DMS 273 (cell line): ENCODE results near the gene DNAJA4.
"Not testable (repeated sequence)": the region's sequence is repeated elsewhere in the genome, so short reads cannot be mapped to it uniquely, and the experiment has no call there.

Source experiments
- DNase-seq: peaks from one replicate; lab custom pipeline; 2025; ENCODE audit not compliant: unreplicated experiment; lab: John Stamatoyannopoulos, UW

The DNAJA4 gene

DNA sequence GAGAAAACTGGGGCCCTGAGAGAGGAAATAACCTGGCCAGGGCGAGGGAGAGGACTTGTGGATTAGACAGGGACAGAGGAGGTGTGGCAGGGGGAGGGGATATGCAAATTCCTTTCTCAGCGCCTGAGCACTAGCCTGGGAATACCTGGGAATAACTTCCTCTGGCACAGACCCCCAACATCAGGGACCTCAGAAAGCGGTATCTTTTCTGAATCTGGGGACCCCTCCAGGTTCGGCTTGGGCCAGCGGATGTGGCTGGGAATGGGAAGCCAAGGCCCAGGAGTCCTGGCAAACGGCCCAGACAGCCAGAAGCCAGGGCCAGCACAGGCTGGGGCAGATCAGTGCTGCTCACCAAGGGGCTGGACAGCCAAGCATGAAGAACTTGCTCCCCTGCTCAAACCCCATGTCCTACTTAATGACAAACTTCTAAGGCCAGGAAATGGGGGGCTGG, 20.8 kb upstream of the DNAJA4 start:
- DNase-seq = no peak

DNA sequence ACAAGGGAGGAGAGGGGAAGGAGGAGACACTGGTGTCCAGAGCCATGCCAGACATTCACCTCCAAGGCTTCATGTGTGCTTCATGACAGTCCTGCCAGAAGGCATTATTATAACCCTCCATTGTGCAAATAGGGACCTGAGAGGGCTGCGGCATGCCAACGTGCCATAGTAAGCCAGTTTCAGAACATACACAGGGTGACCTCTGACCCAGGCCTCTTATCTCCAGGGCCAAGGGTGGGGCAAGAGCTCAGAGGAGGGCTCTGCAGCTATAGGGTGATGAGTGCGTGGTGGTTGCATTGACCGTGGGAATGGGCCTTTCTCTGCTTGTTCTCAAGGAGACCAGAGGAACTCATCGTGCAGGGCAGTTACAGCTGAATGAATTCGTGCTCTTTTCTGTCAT, 20.3 kb upstream of the DNAJA4 start:
- DNase-seq = no peak

DNA sequence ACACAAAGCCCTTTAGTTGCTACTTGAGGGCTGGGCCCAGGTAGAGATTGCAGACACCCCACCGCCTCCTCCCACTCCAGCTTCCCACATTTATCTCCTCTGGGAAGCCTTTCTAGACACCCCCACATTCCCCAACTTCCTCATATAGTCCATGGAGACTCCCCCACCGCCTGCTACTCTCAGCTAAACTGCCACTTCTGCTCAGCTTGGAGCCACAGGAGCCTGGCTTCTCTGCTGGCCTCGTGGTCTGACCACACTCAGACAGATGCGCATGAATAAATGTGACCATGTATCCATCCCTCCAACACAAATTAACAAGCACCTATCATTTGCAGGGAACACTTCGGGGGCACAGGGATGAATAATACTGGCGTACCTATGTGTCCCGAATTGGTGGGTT, 19.5 kb upstream of the DNAJA4 start:
- DNase-seq = no peak

- not testable (repeated sequence) for DNase-seq
Observed at GRCh38 chr15:78245392-78245791, 19.0 kb upstream of the DNAJA4 start.

DNA sequence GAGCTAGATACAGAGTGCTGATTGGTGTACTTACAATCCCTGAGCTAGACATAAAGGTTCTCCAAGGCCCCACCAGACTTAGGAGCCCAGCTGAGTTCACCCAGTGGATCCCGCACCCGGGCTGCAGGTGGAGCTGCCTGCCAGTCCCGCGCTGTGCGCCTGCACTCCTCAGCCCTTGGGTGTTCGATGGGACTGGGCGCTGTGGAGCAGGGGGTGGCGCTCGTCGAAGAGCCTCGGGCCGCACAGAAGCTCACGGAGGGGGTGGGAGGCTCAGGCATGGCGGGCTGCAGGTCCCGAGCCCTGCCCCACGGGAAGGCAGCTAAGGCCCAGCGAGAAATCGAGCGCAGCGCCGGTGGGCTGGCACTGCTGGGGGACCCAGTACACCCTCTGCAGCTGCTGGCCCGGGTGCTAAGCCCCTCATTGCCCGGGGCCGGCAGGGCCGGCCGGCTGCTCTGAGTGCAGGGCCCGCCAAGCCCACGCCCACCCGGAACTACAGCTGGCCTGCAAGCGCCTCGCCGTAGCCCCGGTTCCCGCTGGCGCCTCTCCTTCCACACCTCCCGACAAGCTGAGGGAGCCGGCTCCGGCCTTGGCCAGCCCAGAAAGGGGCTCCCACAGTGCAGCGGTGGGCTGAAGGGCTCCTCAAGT, 18.3 kb upstream of the DNAJA4 start:
- not testable (repeated sequence) for DNase-seq

GRCh38 chr15:78247911-78248310, 16.5 kb upstream of the DNAJA4 start:
- DNase-seq = no peak

DNA sequence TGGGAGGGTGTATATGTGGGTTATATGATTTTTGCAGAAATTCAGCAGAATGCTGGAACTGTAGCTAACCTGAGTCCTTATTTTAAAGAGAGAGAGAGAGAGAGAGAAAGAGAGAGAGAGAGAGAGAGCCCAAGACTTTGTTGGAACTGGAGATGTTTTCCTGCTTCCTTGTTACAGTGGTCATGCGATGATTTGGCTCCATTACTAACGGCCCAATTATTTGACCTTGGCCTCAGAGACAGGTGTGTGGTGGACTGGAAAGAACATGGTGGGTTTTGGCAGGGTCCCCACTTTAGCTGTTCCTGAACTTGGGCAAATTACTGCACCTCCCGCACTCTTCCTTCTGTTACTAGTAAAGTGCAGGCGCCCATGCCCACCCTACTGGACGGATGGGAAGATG, 15.2 kb upstream of the DNAJA4 start:
- DNase-seq = no peak

DNA sequence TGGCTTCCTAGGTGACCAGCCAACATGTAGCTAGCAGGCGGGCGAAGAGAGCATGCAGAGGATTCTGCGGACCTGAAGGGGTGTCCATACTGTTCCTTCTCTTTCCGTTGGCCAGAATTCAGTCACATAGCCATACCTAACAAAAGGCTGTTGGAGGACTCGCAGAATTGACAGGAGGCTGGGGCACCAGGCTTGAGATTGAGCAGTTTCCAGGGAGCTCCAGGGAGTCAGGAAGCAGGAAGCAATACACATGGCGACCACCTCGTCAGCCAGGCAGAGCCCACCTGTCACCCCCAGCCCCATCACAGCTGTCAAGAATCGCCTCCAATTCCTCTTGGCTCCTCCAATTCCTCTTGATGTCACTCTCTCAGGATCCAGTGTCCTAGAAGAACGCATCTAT, 13.2 kb upstream of the DNAJA4 start:
- no peak for DNase-seq

GRCh38 chr15:78255421-78256043, 8.8 kb upstream of the DNAJA4 start:
- no peak for DNase-seq

DNA sequence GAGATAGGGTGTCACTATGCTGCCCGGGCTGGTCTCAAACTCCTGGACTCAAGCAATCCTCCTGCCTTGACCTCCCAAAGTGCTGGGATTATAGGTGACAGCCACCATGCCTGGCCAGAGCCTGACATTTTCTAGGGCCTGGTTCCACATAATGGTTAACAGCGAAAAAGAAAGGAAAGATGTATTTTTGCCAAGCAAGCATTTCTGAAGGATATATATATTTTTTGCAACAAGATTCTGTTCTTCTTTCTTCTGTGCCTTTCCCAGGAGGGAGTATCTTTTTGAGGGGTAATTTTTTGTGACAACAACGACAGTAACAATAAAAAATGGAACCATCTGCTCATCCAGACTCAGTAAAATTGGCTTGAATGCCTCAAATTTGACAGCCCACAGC, 8.3 kb upstream of the DNAJA4 start:
- no peak for DNase-seq

- no peak for DNase-seq
Observed at GRCh38 chr15:78257681-78258080, 6.7 kb upstream of the DNAJA4 start.

DNA sequence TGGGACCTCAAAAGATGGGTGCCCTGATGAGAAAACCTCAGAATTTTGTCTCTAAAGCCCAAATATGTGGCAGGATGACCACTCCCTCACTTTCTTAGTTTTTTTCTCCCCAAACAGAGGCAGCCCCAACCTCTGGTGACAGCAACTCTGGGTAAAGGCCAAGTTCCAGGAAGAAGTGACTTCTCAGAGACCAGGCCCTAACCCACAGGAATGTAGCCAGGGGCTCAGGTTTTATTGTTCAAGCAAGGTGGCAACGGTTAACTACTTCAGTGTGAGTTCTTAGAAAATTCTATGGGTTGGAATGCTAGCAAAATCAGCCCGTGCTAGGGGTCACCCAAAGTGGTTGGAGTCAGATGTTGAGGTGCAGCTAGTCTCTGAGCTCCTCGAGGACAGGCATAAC, 5.1 kb upstream of the DNAJA4 start:
- DNase-seq = no peak

DNA sequence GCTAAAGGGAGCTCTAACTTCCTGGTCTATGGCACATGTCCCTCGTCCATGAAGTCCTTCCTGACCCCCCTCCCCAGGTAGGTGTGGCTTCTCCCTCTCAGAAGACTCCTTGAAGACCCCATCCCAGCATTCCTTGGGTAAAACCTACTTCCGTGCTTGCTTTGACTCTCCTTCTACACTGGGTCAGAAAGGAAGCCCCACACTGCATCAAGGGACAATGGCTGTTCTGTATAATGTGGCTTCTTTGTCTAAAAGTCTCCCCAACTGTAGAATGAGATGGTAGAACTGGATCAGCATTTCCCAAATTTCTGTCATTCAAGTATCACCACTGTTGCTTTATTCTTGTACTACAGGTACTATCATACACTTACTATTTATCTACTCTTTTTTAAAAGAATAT, 3.9 kb upstream of the DNAJA4 start:
- DNase-seq = no peak

GRCh38 chr15:78261062-78261461, 3.3 kb upstream of the DNAJA4 start:
- DNase-seq = no peak

DNA sequence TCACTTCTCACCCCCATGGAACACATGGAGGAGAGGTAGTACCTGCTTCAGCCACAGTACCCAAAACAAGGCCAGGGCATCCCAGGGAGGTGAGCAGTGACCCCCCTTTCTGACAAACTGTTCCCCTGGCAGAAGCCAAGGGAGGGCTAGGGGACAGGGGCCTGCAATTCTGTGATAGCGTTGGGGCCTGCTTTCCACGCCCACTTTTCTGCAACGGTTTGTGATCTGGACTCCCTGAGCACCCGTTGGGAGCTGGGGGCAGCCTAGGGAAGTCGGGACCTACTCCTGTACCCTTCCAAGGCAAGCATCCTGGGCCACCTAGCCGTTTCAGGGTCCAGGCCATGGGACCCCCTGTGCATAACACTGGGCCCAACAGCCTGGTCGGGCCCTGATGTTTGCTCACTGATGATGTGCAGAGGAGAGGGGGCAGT, 996 bp upstream of the DNAJA4 start:
- DNase-seq = no peak

DNA sequence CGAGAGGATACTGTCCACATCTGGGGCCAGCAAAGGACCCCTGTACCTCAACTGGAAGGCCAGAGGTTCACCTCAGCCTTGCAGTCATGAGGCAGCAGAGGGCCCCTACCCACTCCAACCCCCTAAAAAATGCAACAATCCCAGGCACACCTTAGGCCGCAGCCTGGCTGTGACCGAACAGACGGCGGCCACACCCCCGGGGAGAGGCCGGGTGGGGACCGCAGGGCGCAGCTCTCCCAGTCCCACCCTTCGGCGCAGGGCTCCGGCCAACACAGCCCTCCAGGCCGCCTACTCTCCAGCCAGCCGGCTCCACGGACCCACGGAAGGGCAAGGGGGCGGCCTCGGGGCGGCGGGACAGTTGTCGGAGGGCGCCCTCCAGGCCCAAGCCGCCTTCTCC, 457 bp upstream of the DNAJA4 start:
- DNase-seq = no peak

- DNase-seq = no peak
Observed at GRCh38 chr15:78265137-78265460, 737 bp downstream of the DNAJA4 start.

- peak; percentile 33 for DNase-seq
Observed at GRCh38 chr15:78265752-78266224, 1.4 kb downstream of the DNAJA4 start.

DNA sequence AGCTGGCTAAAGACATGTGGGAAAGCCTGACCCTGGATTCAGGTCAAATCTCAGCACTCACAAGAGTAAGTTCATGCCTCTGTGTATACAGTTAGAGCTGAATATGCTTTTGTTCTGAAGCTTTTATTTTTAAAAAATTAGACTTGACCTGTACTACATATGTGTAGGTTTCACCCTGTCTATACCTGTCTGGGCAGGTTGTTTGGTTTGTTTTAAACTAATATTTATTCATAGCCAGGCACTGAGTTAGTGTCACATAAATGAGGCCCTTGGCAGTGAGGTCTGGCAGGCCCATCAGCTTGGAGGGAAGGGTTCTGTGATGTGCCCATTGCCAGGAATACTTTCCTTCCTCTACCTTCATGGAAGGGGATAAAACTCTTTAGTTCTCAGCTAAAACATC, 1.9 kb downstream of the DNAJA4 start:
- DNase-seq = no peak

DNA sequence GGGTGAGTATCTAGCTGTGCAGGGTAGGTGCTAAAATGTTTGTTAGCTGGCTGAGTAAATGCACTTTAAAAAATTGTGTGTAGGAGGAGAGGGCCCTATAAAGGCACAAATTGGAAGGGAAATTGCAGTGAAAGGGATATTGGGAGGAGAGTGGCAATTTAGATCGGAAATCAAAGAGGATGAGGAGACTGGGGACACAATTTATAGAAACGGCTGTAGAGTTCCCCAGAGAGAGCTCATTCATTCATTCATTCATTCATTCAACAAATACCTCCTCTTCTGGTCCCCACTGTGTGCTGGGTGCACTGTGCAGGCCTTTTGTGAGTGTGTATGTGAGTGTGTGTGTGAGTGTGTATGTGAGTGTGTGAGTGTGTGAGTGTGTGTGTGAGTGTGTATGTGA, 2.4 kb downstream of the DNAJA4 start:
- no peak for DNase-seq

- DNase-seq = no peak
Observed at GRCh38 chr15:78272316-78272715, 8.0 kb downstream of the DNAJA4 start.

DNA sequence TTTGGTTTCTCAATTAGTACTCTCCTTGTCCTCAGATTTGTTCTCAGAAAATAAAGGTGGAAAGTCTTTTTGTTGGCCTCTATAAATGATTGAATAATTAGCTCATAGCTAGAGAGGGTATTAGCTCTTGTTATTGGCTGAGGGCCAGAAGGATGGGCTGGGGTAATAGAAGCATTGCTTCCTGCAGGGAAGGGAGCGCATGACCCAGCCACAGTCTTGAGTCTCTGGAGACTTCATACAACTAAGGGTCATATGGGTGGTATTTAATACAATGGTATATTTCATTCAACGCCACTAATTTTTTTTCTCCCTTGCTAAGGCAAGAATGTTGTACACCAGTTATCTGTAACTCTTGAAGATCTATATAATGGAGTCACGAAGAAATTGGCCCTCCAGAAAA, 8.4 kb downstream of the DNAJA4 start:
- no peak for DNase-seq

DNA sequence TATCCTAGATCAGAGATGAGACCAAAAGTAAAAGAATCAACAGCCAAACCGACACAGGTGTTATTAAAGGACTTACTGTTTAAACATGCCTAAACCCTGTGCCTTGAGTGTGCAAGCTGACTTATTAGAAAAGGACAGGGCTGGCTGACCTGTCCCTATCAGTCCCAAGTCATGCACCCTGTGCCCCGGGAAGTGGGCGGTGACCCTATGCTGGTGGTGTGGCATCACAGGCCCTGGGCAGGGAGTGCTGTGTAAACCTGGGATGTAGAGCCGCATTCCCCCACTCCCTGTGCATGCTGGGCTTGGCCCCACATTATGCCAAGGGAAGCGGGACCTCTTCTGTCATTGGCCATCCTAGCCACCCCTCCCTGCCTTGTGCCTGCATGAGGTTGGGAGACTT, 10.6 kb downstream of the DNAJA4 start:
- no peak for DNase-seq
